Left lung (tissue), 10 donors: ENCODE data around the gene OGFOD1. TPM values are rescaled to one million over a fixed set of nuclear protein-coding genes. Genes with fewer than 3 reads are reported as not detected.

ENCODE experiments used
- ATAC-seq: fragments of 200-7000 bp; cut with Tn5 transposase; one replicate; pipeline ENCODE4 v1.9.1; 2020; ENCODE audit warnings: moderate library complexity
- DNase-seq, 4 donors: peaks; one replicate each; pipeline ENCODE4 v3.0.0-alpha.2; 2013 to 2020
- H3K27ac ChIP-seq, 2 donors: fragments of 200-600 bp; sonication (generic) in 1 of 2; one replicate each; pipeline versions ENCODE4 v1.5.0 to v1.8.0; 2020 to 2021
- H3K27me3 ChIP-seq, 2 donors: fragments of 200-600 bp; sonication (generic) in 1 of 2; one replicate each; pipeline versions ENCODE4 v1.5.0 to v1.8.0; 2020 to 2021
- H3K36me3 ChIP-seq, 2 donors: fragments of 200-600 bp; sonication (generic) in 1 of 2; one replicate each; pipeline versions ENCODE4 v1.5.0 to v1.8.0; 2020 to 2021
- H3K4me1 ChIP-seq, 2 donors: fragments of 200-600 bp; one replicate each; pipeline ENCODE4 v1.8.0; 2021
- H3K4me3 ChIP-seq, 2 donors: fragments of 200-600 bp; sonication (generic) in 1 of 2; one replicate each; pipeline versions ENCODE4 v1.5.0 to v1.8.0; 2020 to 2021; ENCODE audit warnings: mild to moderate bottlenecking in 1 of 2
- H3K9me3 ChIP-seq, 2 donors: fragments of 200-600 bp; sonication (generic) in 1 of 2; one replicate each; pipeline versions ENCODE4 v1.5.0 to v1.8.0; 2020 to 2021
- CTCF ChIP-seq, 2 donors: fragments of 200-600 bp; sonication (generic) in 1 of 2; IDR thresholded peaks; one replicate each; pipeline versions ENCODE4 v1.5.0 to v1.8.0; 2021; ENCODE audit warnings: antibody characterized with exemption in 2 of 2
- intact Hi-C, 2 donors: fragments of 100-400 bp; cut with DNase I; formaldehyde crosslinking; loops; one replicate each; pipeline versions ENCODE4 v1.11.2 to v1.14.2; 2022
- polyA plus RNA-seq, 6 donors: library from polyadenylated mRNA; unstranded; fragments of 120-200 nt; gene quantifications; one replicate each; pipeline ENCODE4 v1.2.1, GENCODE V29; 2013; ENCODE audit not compliant: insufficient read length in 6 of 6
- total RNA-seq, 2 donors: library from RNA; stranded (reverse); fragmentation: NEBNext Ultra II Directional; extraction: Animal tissue kit (Norgen Biotek cat#: 25700); gene quantifications; one replicate each; pipeline ENCODE4 v1.2.1, GENCODE V29; 2021
- donor health status: DM: no; HTN: yes; CAD: no.
- donor health status: DM: no; HTN: no; CAD: no.

Gene OGFOD1
- total and polyA plus RNA-seq, 8 donors, result 31.1 to 42.2 (median 35.1) TPM

- H3K36me3 ChIP-seq, result peaks cover 0 to 100% of the 10 kb centered on the region in 2 donors
- H3K4me3 ChIP-seq, result no peak overlapping the region
- H3K27me3 ChIP-seq, result no peaks in the 10 kb centered on the region
- TF ChIP-seq CTCF (IDR thresholded peaks at IDR 0.05), result no peak
- no peak overlapping the region for H3K27ac ChIP-seq
- intact Hi-C loops, result no loop called here
- no peak for DNase-seq
- H3K9me3 ChIP-seq, result no peaks in the 10 kb centered on the region
- H3K4me1 ChIP-seq, result no peaks in the 10 kb centered on the region
- ATAC-seq, result no peak
Measured at GRCh38 chr16:56468800-56469199, 17.4 kb downstream of the OGFOD1 start.

GRCh38 chr16:56469748-56470147 lies 18.4 kb downstream of the OGFOD1 start:
- TF ChIP-seq CTCF (IDR thresholded peaks at IDR 0.05), result no peak
- ATAC-seq, result no peak

GRCh38 chr16:56470232-56470631 lies 18.9 kb downstream of the OGFOD1 start:
- H3K9me3 ChIP-seq, result no peaks in the 10 kb centered on the region
- H3K36me3 ChIP-seq, result peaks cover 0 to 100% of the 10 kb centered on the region in 2 donors
- no peak overlapping the region for H3K27ac ChIP-seq
- no peaks in the 10 kb centered on the region for H3K27me3 ChIP-seq
- ATAC-seq (no peak), DNase-seq (no peak)
- intact Hi-C loops, result no loop called here
- no peaks in the 10 kb centered on the region for H3K4me1 ChIP-seq
- no peak for TF ChIP-seq CTCF (IDR thresholded peaks at IDR 0.05)
- no peak overlapping the region for H3K4me3 ChIP-seq

More at GRCh38 chr16:56469748-56470147, 18.4 kb downstream of the OGFOD1 start:
- H3K4me3 ChIP-seq, result no peak overlapping the region
- intact Hi-C loops, result no loop called here
- H3K27me3 ChIP-seq, result no peaks in the 10 kb centered on the region
- H3K27ac ChIP-seq, result no peak overlapping the region
- H3K36me3 ChIP-seq, result peaks cover 0 to 100% of the 10 kb centered on the region in 2 donors
- no peaks in the 10 kb centered on the region for H3K9me3 ChIP-seq
- DNase-seq, result no peak
- H3K4me1 ChIP-seq, result no peaks in the 10 kb centered on the region

- no peaks in the 10 kb centered on the region for H3K4me1 ChIP-seq
- intact Hi-C loops, result no loop called here
- H3K27me3 ChIP-seq, result no peaks in the 10 kb centered on the region
- H3K4me3 ChIP-seq, result no peak overlapping the region
- no peak for TF ChIP-seq CTCF (IDR thresholded peaks at IDR 0.05)
- H3K9me3 ChIP-seq, result no peaks in the 10 kb centered on the region
- ATAC-seq (no peak), DNase-seq (no peak)
- no peak overlapping the region for H3K27ac ChIP-seq
- peaks cover 0 to 100% of the 10 kb centered on the region in 2 donors for H3K36me3 ChIP-seq
Measured at GRCh38 chr16:56470666-56471065, 19.3 kb downstream of the OGFOD1 start.

- DNase-seq, result no peak
- TF ChIP-seq CTCF (IDR thresholded peaks at IDR 0.05), result no peak
- no peak for ATAC-seq
- Histone ChIP-seq H3K9me3 (no peaks in the 10 kb centered on the region), H3K36me3 (peaks cover 0 to 97% of the 10 kb centered on the region in 2 donors), H3K27ac (no peak overlapping the region), H3K27me3 (no peaks in the 10 kb centered on the region), H3K4me1 (no peaks in the 10 kb centered on the region), H3K4me3 (no peak overlapping the region)
- intact Hi-C loops, result no loop called here
Measured at GRCh38 chr16:56475201-56475600, 23.8 kb downstream of the OGFOD1 start.
